DOHH2 (cell line): ENCODE data around the gene PPP1R14C.

Experiments
- H3F3A ChIP-seq: fragments of 200-600 bp; sonication (generic), shearing (Covaris generic); 2 replicates; pipeline ENCODE4 v1.6.0; 2016; ENCODE audit warnings: antibody characterized with exemption, mild to moderate bottlenecking; ENCODE audit not compliant: control insufficient read depth, insufficient read depth
- H3K27ac ChIP-seq: fragments of 200-600 bp; sonication (generic); 2 replicates; pipeline ENCODE4 v1.5.1; 2014; ENCODE audit warnings: low read depth, mild to moderate bottlenecking, low read length, moderate library complexity
- H3K27me3 ChIP-seq: fragments of 200-600 bp; sonication (generic); 2 replicates; pipeline ENCODE4 v1.6.1; 2014; ENCODE audit warnings: mild to moderate bottlenecking, low read length, mixed read lengths; ENCODE audit not compliant: control insufficient read depth
- H3K36me3 ChIP-seq: fragments of 200-600 bp; sonication (generic); 2 replicates; pipeline ENCODE4 v1.6.1; 2014; ENCODE audit warnings: mild to moderate bottlenecking, low read length, moderate library complexity, mixed read lengths; ENCODE audit not compliant: control insufficient read depth
- H3K4me1 ChIP-seq: fragments of 200-600 bp; sonication (generic); 2 replicates; pipeline ENCODE4 v1.6.1; 2014; ENCODE audit warnings: mild to moderate bottlenecking, low read length, mixed read lengths; ENCODE audit not compliant: control insufficient read depth
- H3K4me2 ChIP-seq: fragments of 200-600 bp; sonication (generic); 2 replicates; pipeline ENCODE4 v1.6.0; 2014; ENCODE audit warnings: mild to moderate bottlenecking, low read length, moderate library complexity
- H3K4me3 ChIP-seq: fragments of 200-600 bp; sonication (generic); 2 replicates; pipeline ENCODE4 v1.5.1; 2014; ENCODE audit warnings: mild to moderate bottlenecking, low read length, mixed read lengths
- H3K79me2 ChIP-seq: fragments of 200-600 bp; sonication (generic); 2 replicates; pipeline ENCODE4 v1.6.1; 2014; ENCODE audit warnings: mild to moderate bottlenecking, low read length, mixed read lengths; ENCODE audit not compliant: control insufficient read depth
- H3K9me2 ChIP-seq: fragments of 200-600 bp; sonication (generic); replicated peaks from 2 replicates; pipeline ENCODE4 v1.6.1; 2014; ENCODE audit warnings: mild to moderate bottlenecking, low read length, mixed read lengths; ENCODE audit not compliant: control insufficient read depth
- H3K9me3 ChIP-seq: fragments of 200-600 bp; sonication (generic); 2 replicates; pipeline ENCODE4 v1.6.1; 2014; ENCODE audit warnings: antibody characterized with exemption, low read length, mixed read lengths; ENCODE audit not compliant: control insufficient read depth, insufficient read depth
- H4K20me1 ChIP-seq: fragments of 200-600 bp; sonication (generic); 2 replicates; pipeline ENCODE4 v1.6.0; 2014; ENCODE audit warnings: low read depth, mild to moderate bottlenecking, antibody characterized with exemption, low read length, moderate library complexity; ENCODE audit not compliant: control insufficient read depth, insufficient read depth
- CTCF ChIP-seq: fragments of 200-600 bp; sonication (generic); IDR thresholded peaks from one replicate; pipeline ENCODE4 v1.5.1; 2014; ENCODE audit warnings: antibody characterized with exemption, mild to moderate bottlenecking, low read depth, low read length; ENCODE audit not compliant: poor library complexity, severe bottlenecking
- EZH2phosphoT487 ChIP-seq: fragments of 200-600 bp; sonication (generic); IDR thresholded peaks from 2 replicates; pipeline ENCODE4 v1.6.1; 2017; ENCODE audit warnings: borderline replicate concordance, mild to moderate bottlenecking, antibody characterized with exemption, low read length, moderate library complexity, mixed read lengths

Gene PPP1R14C

GRCh38 chr6:150156460-150156859 is 13.6 kb downstream of the PPP1R14C start:
- Histone ChIP-seq H4K20me1 (no peaks in the 10 kb centered on the region), H3K27ac (no peak overlapping the region)
- TF ChIP-seq EZH2phosphoT487 (no peak), CTCF (no peak)

GRCh38 chr6:150157081-150157480 is 14.2 kb downstream of the PPP1R14C start:
- H3K9me3 ChIP-seq, result no peaks in the 10 kb centered on the region
- peaks cover 14% of the 10 kb centered on the region for H3K4me1 ChIP-seq
- H3K4me3 ChIP-seq, result no peak overlapping the region
- H3K27me3 ChIP-seq, result no peaks in the 10 kb centered on the region; the same call in 1 of the 2 replicates
- no peaks in the 10 kb centered on the region for H3K36me3 ChIP-seq
- no peaks in the 10 kb centered on the region for H4K20me1 ChIP-seq
- H3K79me2 ChIP-seq, result no peaks in the 10 kb centered on the region
- TF ChIP-seq CTCF (no peak), EZH2phosphoT487 (no peak)
- no peaks in the 10 kb centered on the region for H3F3A ChIP-seq
- no peak overlapping the region for H3K4me2 ChIP-seq
- H3K27ac ChIP-seq, result no peak overlapping the region
- H3K9me2 ChIP-seq, result no peaks in the 10 kb centered on the region

More at GRCh38 chr6:150156460-150156859, 13.6 kb downstream of the PPP1R14C start:
- H3K4me2 ChIP-seq, result no peak overlapping the region
- H3K79me2 ChIP-seq, result no peaks in the 10 kb centered on the region
- H3K9me2 ChIP-seq, result no peaks in the 10 kb centered on the region
- H3K4me3 ChIP-seq, result no peak overlapping the region
- peaks cover 14% of the 10 kb centered on the region for H3K4me1 ChIP-seq
- no peaks in the 10 kb centered on the region for H3F3A ChIP-seq
- no peaks in the 10 kb centered on the region for H3K9me3 ChIP-seq
- H3K27me3 ChIP-seq, result no peaks in the 10 kb centered on the region; the same call in 1 of the 2 replicates
- no peaks in the 10 kb centered on the region for H3K36me3 ChIP-seq

- Histone ChIP-seq H3K36me3 (no peaks in the 10 kb centered on the region), H3K4me2 (no peak overlapping the region), H4K20me1 (no peaks in the 10 kb centered on the region), H3K79me2 (no peaks in the 10 kb centered on the region), H3F3A (no peaks in the 10 kb centered on the region), H3K27ac (no peak overlapping the region), H3K27me3 (no peaks in the 10 kb centered on the region; the same call in 1 of the 2 replicates), H3K9me2 (no peaks in the 10 kb centered on the region), H3K4me1 (peaks cover 9% of the 10 kb centered on the region), H3K9me3 (no peaks in the 10 kb centered on the region), H3K4me3 (no peak overlapping the region)
- TF ChIP-seq EZH2phosphoT487, result no peak
- no peak for TF ChIP-seq CTCF
Measured at GRCh38 chr6:150159757-150160156, 16.9 kb downstream of the PPP1R14C start.

- no peaks in the 10 kb centered on the region for H3K36me3 ChIP-seq
- peaks cover 28% of the 10 kb centered on the region for H3K4me1 ChIP-seq
- TF ChIP-seq CTCF, result no peak
- no peak for TF ChIP-seq EZH2phosphoT487
- no peaks in the 10 kb centered on the region for H3K9me3 ChIP-seq
- H3K79me2 ChIP-seq, result no peaks in the 10 kb centered on the region
- no peak overlapping the region for H3K4me2 ChIP-seq
- H3K9me2 ChIP-seq, result no peaks in the 10 kb centered on the region
- no peaks in the 10 kb centered on the region; the same call in 1 of the 2 replicates for H3K27me3 ChIP-seq
- no peak overlapping the region for H3K27ac ChIP-seq
- H3F3A ChIP-seq, result peaks cover 2% of the 10 kb centered on the region; the same call in 1 of the 2 replicates
- no peaks in the 10 kb centered on the region for H4K20me1 ChIP-seq
- H3K4me3 ChIP-seq, result no peak overlapping the region
Measured at GRCh38 chr6:150163970-150164369, 21.1 kb downstream of the PPP1R14C start.
